ENCODE data around the gene CBLC. TPM values are rescaled to one million over a fixed set of nuclear protein-coding genes. Genes with fewer than 3 reads are reported as not detected.

The CBLC gene
- total RNA-seq, 4 donors from 2014 or later, result 0.93 to 1.0 TPM; not detected in 2

GRCh38 chr19:44741841-44742329 lies 35.8 kb upstream of the CBLC start:
- WGBS, 2 donors (ENCODE audit: low coverage in 1 of 2), result 0% methylated on average over 4 to 5 of the region's 13 CpGs
- peaks cover 5 to 77% (median 38%) of the 10 kb centered on the region in 3 donors for H3K4me1 ChIP-seq
- no peaks in the 10 kb centered on the region for H3K36me3 ChIP-seq
- H3K9me3 ChIP-seq, result no peaks in the 10 kb centered on the region
- H3K27ac ChIP-seq, result peak overlapping the region; percentile 77 to 96 (median 92)
- no peaks in the 10 kb centered on the region for H3K27me3 ChIP-seq
- H3K4me3 ChIP-seq, result no peak overlapping the region
- peak; percentile 99 for ATAC-seq
- TF ChIP-seq POLR2AphosphoS5 (IDR thresholded peaks at IDR 0.05), result peak; percentile 99
- no peak for TF ChIP-seq POLR2A (IDR thresholded peaks at IDR 0.05)

GRCh38 chr19:44742330-44743061 lies 35.2 kb upstream of the CBLC start:
- H3K27ac ChIP-seq, result peak overlapping the region; percentile 74 to 96 (median 92)
- H3K9me3 ChIP-seq, result no peaks in the 10 kb centered on the region
- WGBS, 2 donors (ENCODE audit: low coverage in 1 of 2), result 33 to 49% methylated on average over 4 to 8 of the region's 20 CpGs
- H3K4me3 ChIP-seq, result no peak overlapping the region
- no peaks in the 10 kb centered on the region for H3K27me3 ChIP-seq
- TF ChIP-seq CTCF (IDR thresholded peaks at IDR 0.05) (no peak), POLR2AphosphoS5 (IDR thresholded peaks at IDR 0.05) (no peak), POLR2A (IDR thresholded peaks at IDR 0.05) (no peak), EP300 (IDR thresholded peaks at IDR 0.05) (no peak)
- H3K4me1 ChIP-seq, result peaks cover 5 to 82% (median 40%) of the 10 kb centered on the region in 3 donors
- H3K36me3 ChIP-seq, result no peaks in the 10 kb centered on the region
- ATAC-seq, result no peak

- H3K9me3 ChIP-seq, result no peaks in the 10 kb centered on the region
- peaks cover 5 to 89% (median 50%) of the 10 kb centered on the region in 3 donors for H3K4me1 ChIP-seq
- H3K27ac ChIP-seq, result peak overlapping the region; percentile 88 to 92 (median 92)
- TF ChIP-seq EP300 (IDR thresholded peaks at IDR 0.05) (no peak), POLR2A (IDR thresholded peaks at IDR 0.05) (no peak), CTCF (IDR thresholded peaks at IDR 0.05) (no peak), POLR2AphosphoS5 (IDR thresholded peaks at IDR 0.05) (no peak)
- WGBS, 2 donors (ENCODE audit: low coverage in 1 of 2), result 23% methylated on average over 2 of the region's 3 CpGs; no CpG with 5 or more reads in 1 of the 2 donors
- H3K4me3 ChIP-seq, result no peak overlapping the region
- no peaks in the 10 kb centered on the region for H3K27me3 ChIP-seq
- no peaks in the 10 kb centered on the region for H3K36me3 ChIP-seq
- ATAC-seq, result no peak
Measured at GRCh38 chr19:44744871-44745332, 32.8 kb upstream of the CBLC start.

GRCh38 chr19:44745341-44745831 lies 32.3 kb upstream of the CBLC start:
- H3K4me1 ChIP-seq, result peaks cover 5 to 91% (median 55%) of the 10 kb centered on the region in 3 donors

More at GRCh38 chr19:44745341-44745831, 32.3 kb upstream of the CBLC start:
- H3K9me3 ChIP-seq, result no peaks in the 10 kb centered on the region
- 6 to 21% methylated on average over 5 to 8 of the region's 10 CpGs for WGBS, 2 donors (ENCODE audit: low coverage in 1 of 2)
- H3K27ac ChIP-seq, result peak overlapping the region; percentile 88 to 92 (median 92)
- TF ChIP-seq CTCF (IDR thresholded peaks at IDR 0.05) (no peak), POLR2AphosphoS5 (IDR thresholded peaks at IDR 0.05) (peak; percentile 81), POLR2A (IDR thresholded peaks at IDR 0.05) (no peak)
- no peak overlapping the region for H3K4me3 ChIP-seq
- no peaks in the 10 kb centered on the region for H3K27me3 ChIP-seq
- peak; percentile 24 for ATAC-seq
- H3K36me3 ChIP-seq, result peaks cover 0 to 2% of the 10 kb centered on the region in 2 donors
